HG02678 (cell line): Measurements from ENCODE around the gene HSFY2.
"Not testable (repeated sequence)": the region's sequence is repeated elsewhere in the genome, so short reads cannot be mapped to it uniquely, and the experiment has no call there.

Experiments used
- ATAC-seq: cut with Tn5 transposase; IDR thresholded peaks from one replicate; pipeline ENCODE4 v1.9.1; 2021; ENCODE audit warnings: mild to moderate bottlenecking, moderate library complexity; ENCODE audit not compliant: unreplicated experiment

Gene HSFY2, protein sequence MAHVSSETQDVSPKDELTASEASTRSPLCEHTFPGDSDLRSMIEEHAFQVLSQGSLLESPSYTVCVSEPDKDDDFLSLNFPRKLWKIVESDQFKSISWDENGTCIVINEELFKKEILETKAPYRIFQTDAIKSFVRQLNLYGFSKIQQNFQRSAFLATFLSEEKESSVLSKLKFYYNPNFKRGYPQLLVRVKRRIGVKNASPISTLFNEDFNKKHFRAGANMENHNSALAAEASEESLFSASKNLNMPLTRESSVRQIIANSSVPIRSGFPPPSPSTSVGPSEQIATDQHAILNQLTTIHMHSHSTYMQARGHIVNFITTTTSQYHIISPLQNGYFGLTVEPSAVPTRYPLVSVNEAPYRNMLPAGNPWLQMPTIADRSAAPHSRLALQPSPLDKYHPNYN

DNA sequence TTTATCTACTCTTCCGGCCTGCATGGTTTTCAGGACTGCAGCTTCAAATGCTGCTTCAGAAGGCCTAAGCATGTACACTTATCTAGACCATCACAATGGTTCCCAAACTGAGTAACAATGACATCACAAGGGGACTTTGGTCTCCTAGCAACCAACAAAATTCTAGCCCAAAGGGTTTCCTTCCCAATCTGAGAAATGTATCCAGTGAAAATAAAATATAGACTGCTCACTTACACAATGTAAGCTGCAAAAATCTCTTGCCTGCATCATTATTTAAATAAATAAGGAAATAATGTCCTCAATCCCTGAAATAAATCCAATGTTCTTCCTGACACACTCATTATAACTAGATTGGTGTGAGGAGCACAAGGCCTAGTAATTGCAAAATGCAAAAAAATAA is at the start of gene HSFY2:
HSFY2 (minus strand) TSS at position 101 of the 400 bp plus-strand sequence. CDS start 117 bp downstream, outside the sequence.
- ATAC-seq, result not testable (repeated sequence)

DNA sequence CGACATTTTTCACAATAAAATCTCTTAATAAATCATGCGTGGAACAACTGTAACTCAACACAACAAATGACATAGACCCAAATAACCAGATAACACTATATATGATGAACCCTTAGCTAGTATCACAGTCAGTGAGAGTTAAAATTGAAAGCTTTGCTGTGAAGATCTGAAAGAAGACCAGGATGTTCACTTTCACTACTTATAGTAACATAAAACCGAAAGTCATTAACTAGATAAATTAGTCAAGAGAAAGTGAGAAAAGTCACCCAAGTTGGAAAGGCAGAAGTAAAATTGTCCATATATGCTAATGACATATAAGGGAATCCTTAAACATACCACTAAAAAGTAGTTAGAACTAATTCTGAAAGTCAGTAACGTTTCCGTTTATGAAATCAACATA is 42.2 kb upstream of the HSFY2 start:
- not testable (repeated sequence) for ATAC-seq

DNA sequence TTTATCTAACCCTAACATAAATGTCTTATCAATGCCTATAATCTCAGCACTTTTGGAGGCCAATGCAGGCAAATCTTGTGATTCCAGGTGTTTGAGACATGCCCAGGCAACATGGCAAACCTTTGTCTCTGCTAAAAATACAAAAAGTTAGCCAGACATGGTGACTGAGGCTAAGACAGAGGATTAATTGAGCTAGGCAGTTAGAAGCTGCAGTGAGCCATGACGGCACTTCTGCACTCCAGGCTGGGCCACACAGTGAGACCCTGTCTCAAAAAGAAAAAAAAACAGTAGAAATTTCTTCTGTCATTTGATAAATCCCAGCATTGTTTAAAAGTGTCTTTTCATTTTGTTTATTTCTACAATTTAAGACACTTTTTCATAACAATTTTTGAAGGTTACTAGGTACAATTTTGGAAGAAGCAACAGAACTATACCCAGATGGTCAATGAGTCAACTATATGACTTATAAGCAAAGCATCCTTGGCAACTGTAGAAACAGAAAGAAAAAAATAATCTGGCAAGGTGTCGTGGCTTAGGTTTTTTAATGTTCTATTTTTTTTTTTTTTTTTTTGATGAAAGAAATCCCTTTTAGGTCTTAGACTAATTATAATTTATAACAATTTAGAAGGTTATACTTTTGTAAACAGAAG is 15.3 kb upstream of the HSFY2 start:
- ATAC-seq, result not testable (repeated sequence)

DNA sequence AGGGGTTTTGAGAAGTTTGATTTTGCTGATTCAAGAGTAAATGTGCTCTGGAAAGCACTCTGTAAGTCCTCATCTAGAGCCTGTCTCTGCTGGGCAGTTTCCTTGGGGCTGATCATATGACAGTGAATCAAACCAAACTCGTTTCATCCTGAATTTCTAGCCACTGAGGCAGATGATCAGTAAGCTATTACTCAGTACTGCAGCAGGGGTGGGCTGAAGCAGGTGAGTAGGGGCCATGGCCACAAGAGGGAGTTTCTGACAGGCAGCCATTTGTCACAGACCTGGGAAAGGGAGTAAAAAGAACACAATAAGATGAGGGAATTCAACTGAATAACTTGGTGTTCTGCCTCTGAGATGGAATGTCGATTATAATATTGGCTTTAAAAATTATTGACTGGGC is 19.5 kb downstream of the HSFY2 start:
- ATAC-seq, result not testable (repeated sequence)

DNA sequence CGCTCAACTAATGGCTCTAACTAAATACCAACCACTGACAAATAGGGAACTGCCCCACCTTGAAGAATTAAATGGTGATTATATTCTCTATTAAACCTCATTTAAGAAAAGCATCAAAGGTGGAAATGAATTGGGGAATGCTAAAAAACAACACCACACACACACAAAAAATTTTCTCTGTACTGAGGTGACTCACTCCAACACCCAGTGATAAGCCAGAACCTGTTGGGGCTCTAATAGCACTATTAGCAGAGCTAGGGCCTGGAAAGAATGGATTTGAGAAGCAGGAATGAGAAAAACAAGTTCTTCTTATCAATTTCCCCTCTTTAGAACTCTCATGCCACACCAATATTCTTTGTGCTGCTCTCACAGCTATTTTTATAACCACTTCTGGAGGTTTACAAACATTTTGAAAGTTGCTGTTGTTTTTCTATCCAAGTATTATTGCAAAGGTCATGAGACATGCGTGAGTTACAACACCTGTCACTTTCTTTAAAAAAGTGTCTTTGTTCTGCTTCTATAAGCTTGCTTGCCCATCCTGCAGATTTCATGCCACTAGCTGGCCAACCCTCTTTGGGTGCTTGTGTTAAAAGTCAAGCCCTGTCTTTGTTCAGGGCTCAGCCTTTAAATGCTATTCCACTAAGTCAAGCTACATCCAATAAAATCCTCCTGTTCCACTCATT is 20.3 kb downstream of the HSFY2 start:
- not testable (repeated sequence) for ATAC-seq

DNA sequence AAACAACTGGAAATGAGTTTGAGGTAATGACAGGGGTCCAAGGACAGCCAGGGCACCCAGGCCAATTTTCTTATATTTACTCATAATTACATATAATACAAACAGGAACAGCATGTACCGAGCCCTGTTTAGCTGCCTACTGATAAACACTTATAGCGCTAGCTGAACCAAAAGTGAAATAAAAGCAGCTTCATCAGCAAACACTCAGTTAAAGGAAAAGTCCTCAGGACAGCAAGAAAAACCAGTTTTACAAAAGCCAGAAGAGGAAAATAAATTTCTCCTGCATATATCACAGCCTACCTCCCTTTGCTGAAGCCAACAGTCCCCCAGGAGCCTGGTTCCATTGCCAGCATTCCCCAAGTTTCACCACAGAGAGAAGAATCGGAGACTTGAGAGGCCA is 49.8 kb downstream of the HSFY2 start:
- not testable (repeated sequence) for ATAC-seq
